GM18526 (cell line): ENCODE results near the gene ZBTB48.
A peak's percentile ranks its signal among the peaks of the same experiment; 100 is the strongest.

Experiments
- POLR2A ChIP-seq: IDR thresholded peaks from 3 replicates; pipeline ENCODE4 v1.6.1; 2011; ENCODE audit not compliant: insufficient read length; ENCODE audit errors: extremely low read depth

ZBTB48 gene

DNA sequence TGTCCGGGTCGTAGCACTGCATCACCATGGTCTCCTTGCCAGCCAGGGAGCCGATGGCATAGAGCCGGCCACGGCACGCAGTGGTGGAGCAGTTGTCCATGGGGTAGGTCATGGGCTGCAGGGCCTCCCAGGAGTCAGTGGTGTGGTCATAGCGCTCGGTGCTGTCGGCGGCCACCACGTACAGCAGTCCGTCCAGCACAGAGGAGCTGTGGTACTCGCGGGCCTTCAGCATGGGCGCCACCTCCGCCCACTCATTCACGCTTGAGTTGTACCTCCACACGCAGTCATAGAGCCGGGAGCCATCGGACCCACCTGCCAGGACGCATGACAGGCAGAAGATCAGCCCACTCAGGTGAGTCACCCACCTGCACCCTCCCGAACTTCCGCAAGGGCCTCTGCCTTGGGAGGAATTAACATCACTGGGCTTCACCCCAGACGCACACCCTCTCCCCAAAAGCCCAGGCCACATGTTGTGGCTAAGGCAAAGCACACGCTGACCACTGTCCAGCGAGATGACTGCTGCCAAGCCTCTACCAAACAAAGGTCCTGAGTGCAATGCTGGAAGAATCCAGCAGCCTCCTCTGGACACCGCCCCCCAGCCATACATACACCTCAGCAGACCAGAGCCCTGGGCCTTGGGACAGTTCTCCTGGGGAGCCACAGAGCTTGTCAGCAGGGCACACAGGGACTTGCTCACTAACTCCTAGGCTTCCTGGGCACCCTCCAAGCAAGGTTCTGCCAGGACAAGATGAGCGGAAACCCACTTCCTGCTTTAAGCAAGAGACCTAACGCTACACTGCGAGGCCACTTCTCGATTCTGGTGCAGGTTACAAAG lies 19.6 kb downstream of the ZBTB48 start:
- TF ChIP-seq POLR2A, result no peak

DNA sequence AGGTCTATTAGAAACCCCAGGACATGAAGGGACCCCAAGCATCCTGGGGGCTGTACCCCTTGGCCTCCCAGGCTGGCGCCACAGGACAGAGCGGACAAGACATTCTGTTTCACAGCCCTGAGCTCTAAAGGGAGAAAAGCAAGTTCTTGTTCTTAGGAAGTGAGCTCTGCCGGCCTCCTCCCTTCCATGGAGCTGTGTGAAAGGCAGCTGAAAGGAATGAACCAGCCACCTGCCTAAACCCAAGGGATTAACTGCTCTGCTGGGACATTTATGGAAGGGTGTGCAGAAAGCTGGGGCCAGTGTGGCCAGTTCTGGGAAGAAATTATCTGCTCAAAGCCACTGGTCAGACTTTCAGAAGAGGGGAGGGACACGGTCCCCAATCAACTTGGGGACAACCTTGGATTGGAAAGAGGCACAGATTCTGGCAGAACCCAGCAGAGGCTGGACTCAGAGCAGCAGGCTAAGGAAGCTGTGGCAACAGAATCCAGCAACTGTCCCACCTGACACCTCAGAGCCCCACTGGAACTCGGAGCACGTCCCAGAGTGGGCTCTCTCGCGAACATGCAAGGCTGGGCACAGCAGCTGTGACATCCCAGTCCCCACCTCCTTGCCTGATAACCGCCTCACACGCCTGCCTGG lies 20.7 kb downstream of the ZBTB48 start:
- no peak for TF ChIP-seq POLR2A

DNA sequence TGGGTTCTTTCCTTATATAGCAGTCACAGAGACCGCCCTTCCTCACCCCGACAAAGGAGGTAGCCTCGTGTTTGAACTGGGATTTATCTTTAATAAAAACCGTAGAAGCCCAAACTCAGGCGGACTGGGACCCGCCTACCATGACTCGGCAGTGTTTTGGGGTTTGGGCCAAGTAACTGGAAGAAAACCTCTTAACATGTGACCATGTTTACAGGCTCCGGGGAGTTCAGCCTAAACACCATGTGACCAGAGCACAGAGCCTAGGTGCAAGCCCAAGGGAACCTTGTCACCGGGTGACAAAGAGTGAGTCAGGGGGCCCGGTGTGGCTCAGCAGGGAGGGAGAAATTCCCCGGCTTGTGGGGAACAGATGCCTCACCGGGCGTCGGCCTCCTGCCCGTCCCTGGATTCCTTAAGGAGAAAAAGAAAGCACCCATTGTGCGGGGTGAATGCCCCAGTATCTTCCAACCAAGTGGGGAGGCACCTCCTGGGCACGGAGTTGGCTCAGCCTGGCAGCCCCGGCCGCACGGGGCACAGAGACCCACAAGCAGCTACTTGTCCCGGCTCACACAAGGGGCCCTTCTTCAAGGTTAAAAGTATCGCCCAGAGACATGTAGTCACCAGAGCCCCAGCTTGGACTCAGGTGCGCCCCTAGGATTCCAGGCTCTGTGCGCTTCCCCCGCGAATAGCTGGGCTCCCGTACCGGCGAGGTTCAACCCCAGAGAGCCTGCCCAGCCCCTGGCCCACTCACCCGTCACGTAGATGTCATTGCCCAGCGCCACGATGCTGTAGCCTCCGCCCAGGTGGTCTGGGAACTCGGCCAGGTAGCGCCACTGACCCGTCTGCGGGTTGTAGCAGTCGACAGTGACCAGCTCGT lies 21.5 kb downstream of the ZBTB48 start:
- TF ChIP-seq POLR2A, result no peak

DNA sequence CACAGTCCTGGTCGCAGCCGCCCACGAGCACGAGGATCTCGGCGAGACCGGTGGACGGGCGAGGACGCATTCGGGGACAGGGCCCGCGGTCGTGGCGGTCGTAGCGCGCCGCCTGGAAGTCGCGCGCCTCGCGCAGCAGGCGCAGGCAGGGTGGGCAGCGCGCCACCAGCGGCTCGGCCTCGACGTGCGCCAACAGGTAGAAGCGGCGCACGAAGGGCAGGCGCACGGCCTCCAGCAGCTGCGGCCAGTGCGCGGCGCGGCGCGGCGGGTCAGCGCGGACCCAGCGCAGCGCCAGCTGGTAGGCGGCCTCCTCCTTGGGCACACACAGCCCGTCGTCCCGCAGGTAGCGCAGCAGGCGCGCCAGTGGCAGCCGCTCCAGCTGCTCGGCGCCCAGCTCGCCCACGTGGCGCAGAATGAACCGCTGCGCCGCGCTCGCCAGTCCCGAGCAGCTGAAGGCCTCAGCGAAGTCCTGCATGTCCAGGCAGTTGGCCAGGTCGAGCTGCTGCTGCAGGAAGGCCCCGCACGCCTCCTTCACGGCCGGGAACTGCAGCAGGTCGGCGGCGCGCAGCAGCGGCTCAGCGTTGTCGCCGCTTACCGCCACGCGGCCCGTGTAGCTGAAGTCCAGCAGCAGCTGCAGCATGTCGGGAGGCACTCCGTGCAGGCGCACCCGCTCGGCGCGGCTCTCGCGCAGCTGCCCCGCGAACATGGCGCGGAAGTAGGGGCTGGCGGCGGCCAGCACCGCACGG lies 22.3 kb downstream of the ZBTB48 start:
- no peak for TF ChIP-seq POLR2A

DNA sequence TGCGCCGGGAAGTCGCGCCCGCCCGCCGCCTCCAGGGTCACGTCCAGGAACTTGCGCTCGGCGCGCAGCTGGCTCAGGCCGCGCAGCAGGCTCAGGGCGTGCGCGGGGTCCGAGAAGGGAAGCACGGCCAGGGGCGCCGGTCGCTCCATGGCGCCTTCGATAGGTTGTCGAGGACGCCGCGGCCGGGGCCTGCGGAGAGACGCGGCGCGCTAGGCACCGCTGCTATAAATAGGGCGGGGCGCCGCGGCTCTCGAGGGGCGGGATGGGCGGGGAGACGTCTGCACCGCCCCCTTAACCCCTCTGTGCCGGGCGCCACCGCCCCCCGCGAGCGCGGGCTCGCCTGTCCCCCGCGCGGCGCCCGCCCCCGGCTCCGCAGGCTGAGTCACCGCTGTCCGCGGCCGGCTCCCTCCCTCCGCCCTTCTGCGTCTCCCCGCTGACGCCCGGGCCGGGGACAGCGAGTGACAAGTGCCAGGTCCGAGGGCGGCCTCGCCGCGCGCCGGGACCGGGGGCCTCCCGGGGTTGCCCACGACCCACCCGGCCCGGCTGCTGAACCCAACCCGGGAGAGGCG lies 23.0 kb downstream of the ZBTB48 start, which contains the start of gene KLHL21:
Gene KLHL21 (minus strand): TSS at position 201 of the 569 bp plus-strand sequence. CDS start 52 bp downstream, at position 149.
- peak; percentile 94 for TF ChIP-seq POLR2A

DNA sequence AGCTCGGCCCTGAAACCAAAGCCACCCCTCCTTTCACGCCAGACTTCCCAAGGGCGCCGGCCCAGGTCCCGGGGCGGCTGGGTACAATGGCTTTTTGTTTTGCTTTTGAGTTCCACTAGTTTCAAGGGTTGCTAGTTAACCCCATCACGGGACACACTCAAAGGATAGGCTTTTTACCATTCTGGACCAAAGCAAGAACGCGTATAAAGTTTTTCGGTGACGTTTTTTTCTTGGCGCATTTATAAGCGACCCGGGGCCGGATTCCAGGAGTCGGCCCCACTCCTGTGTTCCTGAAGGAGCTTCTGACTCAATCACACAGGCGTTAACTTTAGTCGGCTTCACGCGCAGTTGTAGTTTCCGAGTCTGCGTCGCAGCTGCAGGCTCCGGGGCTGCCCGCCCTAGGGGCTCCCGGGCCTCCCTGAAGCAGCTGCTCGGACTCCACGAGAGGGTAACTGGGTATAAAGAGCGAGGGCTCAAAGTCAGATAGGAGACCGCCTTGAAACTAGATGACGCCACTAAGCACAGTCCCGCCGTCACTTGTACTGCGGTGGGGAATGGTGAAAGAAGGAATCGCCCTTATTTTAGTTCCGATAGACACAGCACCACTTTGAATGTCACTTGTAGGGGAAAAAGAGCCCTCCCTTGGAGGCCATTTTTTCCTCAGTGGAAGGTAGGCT lies 23.6 kb downstream of the ZBTB48 start:
- peak; percentile 49 for TF ChIP-seq POLR2A

DNA sequence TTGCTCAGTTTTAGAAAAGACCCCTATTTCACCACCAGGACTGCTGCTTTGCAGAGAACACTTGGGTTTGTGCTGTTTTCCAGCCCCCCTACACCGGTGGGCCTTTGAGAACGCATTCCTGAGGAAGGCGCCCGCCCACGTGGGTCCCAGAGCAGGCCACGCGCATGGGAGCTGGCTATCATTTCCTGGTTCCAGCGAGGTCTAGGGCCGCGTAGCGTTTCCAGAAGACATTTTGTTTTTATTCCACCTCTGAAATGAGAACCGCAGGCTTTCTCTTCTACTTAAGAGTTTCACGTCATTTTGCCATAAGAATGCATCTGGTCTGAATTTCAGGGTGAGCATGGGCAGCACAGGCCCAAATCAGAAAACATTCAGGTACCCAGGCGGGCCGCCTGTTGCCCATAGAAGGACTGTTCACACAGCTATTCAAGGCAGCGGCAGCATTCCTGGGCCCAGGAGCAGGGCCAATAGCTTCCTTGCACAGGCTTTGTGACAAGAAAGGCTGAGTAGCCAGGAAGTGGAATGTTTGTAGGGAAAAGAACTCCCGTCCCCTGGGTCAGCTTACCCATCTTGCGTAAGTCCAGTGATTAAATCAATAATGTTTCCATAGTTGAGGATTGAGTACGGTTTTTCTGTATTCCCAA lies 24.2 kb downstream of the ZBTB48 start:
- no peak for TF ChIP-seq POLR2A

DNA sequence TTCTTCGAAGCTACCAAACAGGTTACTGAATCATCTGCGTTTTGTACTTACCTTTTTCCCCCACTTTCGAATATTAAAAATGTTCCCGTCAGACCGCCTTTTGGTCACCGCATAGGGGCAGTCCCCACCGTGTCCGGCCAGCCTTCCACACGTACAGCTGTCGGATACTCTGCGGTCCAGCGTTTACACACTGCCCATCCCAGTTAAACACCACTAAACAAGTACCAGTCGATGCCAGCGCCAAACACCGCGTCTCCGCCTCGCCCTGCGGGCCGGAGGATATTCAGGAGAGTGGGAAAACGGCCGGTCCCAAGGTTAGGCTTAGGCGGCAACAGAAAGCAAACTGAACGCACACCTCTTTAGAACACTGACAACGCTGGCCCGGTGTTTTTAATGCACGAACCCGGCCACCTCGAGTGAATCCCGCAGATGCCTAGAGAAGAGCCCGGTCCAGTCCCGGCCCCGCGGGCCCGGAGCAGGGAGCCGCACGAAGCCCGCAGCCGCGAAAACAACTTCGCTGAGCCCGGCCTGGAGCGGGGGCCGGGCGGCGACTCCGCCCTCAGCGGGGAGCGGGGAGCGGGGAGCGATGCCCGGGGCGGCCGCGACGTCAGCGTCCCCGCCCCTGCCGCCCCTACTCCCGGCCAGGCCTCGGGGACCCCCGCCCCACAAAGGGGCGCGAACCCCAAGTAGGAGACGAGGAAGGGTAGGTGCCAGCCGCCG lies 33.0 kb downstream of the ZBTB48 start:
- no peak for TF ChIP-seq POLR2A

DNA sequence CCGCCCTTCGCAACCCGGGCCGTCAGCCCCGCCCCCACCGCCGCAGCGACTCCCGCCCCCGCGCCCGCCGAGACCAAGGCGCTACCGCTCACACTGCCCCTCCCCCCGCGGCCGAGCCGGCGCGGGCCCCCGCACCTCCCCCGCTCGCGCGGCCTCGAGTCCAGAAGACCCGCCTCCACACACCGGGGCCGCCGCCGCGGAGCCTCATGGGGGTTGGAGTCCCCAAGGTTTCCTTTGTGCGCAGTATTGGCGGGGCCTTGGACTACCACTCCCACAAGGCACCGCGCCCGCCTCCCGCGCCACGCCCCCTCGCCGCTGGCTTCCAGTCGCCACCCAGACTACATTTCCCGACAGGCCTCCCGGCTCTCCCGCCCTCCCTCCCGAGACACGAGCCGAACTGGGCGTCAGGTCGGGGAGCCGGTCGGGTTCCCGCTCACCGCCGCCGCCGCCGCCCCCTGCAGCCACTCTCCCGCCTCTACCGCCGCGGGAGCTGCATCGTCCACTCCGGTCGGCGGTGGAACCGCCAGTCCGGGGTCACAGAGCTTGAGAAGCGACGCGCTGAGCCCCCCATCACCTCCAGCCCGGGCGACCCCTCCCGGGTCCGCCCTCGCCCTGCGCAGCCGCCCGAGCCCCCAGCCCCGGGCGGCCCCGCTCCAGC lies 33.7 kb downstream of the ZBTB48 start, which contains the start of gene PHF13:
Gene PHF13 (plus strand): TSS at position 371 of the 658 bp plus-strand sequence. CDS start 336 bp downstream, outside the sequence.
- TF ChIP-seq POLR2A, result peak; percentile 36

DNA sequence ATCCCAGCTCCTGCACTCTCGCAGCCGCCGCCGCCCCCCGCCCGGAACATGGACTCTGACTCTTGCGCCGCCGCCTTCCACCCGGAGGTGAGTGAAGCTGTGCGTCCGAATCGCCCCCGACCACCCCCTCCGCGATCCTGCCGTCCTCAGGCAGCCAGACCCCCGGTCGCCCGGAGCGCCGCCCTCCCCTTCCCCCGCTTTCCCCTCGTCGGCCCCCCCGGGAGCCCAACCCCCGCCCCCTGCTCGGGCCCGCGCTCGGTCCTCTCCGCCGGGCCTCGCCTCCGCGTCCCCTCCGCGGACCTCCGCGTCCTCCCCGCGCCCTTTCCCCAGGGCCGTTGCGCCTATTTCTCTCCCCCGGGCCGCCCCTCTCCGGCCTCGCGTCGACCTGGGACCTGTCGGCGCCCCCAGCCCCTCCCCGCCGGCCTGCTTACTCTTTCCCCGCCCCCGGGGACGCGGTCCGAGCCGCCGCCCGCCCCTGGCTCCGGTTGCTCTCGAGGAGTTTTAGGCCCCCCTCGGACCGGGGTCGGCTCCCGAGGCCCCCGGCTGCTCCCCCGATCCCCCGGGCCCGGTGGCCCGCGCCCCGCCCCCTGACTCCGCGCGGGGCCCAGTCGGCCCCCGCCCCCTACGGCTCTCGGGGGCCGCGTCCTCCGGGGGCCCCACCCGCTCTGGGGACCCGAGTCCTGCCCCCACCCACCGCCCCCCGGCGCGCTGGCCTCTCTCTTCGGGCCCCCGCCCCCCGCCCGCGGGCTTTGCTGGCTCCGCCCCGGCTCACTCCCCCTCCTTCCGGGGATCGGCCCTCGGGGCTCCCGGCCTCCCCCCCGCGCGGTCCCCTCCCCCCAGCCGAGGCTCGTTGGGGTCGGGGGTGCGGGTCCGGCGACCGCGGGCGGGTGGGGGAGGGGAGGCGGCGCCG lies 34.5 kb downstream of the ZBTB48 start:
- TF ChIP-seq POLR2A, result peak; percentile 12
